Uterus (tissue), 4 donors: Measurements from ENCODE around the gene CNTNAP5. TPM values are rescaled to one million over a fixed set of nuclear protein-coding genes. Genes with fewer than 3 reads are reported as not detected.

Source experiments
- DNase-seq, 2 donors: peaks; one replicate each; pipeline ENCODE4 v3.0.0-alpha.2; 2019 to 2020
- H3K27ac ChIP-seq, 2 donors: fragments of 200-600 bp; sonication (generic); 1 replicate in 1 of 2; 2 replicates in 1 of 2; pipeline ENCODE4 v1.5.1; 2016 to 2018
- H3K27me3 ChIP-seq, 2 donors: fragments of 200-600 bp; sonication (generic); one replicate each; pipeline ENCODE4 v1.5.1; 2018 to 2019; ENCODE audit warnings: control low read depth in 1 of 2
- H3K36me3 ChIP-seq, 2 donors: fragments of 200-600 bp; sonication (generic); one replicate each; pipeline ENCODE4 v1.5.1; 2019; ENCODE audit warnings: control low read depth in 1 of 2
- H3K4me1 ChIP-seq, 2 donors: fragments of 200-600 bp; sonication (generic); one replicate each; pipeline ENCODE4 v1.5.1; 2018 to 2019; ENCODE audit warnings: control low read depth in 1 of 2
- H3K4me3 ChIP-seq, 2 donors: fragments of 200-600 bp; sonication (generic); 1 replicate in 1 of 2; 2 replicates in 1 of 2; pipeline ENCODE4 v1.5.1; 2018 to 2019; ENCODE audit warnings: mild to moderate bottlenecking in 1 of 2
- H3K9me3 ChIP-seq, 2 donors: fragments of 200-600 bp; sonication (generic); one replicate each; pipeline ENCODE4 v1.5.1; 2019; ENCODE audit warnings: control low read depth in 1 of 2
- POLR2A ChIP-seq, 2 donors: fragments of 450-650 bp; IDR thresholded peaks; one replicate each; pipeline ENCODE4 v1.6.1; 2016; ENCODE audit warnings: antibody characterized with exemption in 2 of 2, mild to moderate bottlenecking in 1 of 2, moderate library complexity in 1 of 2
- intact Hi-C: fragments of 100-400 bp; cut with DNase I; formaldehyde crosslinking; loops from one replicate; pipeline ENCODE4 v1.15.1; 2023; ENCODE audit warnings: low total_unique reads
- total RNA-seq, 4 donors: library from RNA; depleted of rRNA in 3 of 4; stranded (reverse); fragments of >200 nt in 3 of 4; gene quantifications; one replicate each; pipeline versions ENCODE4 v1.1.0 to v1.2.4, GENCODE V29; 2014 to 2023
- TF ChIP-seq, protein P1 (sequence below), 4 experiments: fragments of 200-600 bp in 2 of 4; fragments of 450-650 bp in 2 of 4; sonication (generic) in 2 of 4; IDR thresholded peaks; one replicate each; pipeline ENCODE4 v1.5.1; 2016 to 2019; ENCODE audit warnings: antibody characterized with exemption in 4 of 4, mild to moderate bottlenecking in 2 of 4, moderate library complexity in 1 of 4
- donor health status: DM: yes; HTN: yes; CAD: no.

Gene CNTNAP5
- total RNA-seq, 4 donors from 2014 or later: 1.4 TPM; not detected in 3

GRCh38 chr2:124138076-124138475 is 113.0 kb downstream of the CNTNAP5 start:
- DNase-seq: no peak
- Histone ChIP-seq H3K36me3 (no peaks in the 10 kb centered on the region), H3K27ac (no peak overlapping the region), H3K4me1 (no peaks in the 10 kb centered on the region), H3K27me3 (no peaks in the 10 kb centered on the region), H3K9me3 (no peaks in the 10 kb centered on the region), H3K4me3 (no peak overlapping the region)
- TF ChIP-seq, protein P1, sequence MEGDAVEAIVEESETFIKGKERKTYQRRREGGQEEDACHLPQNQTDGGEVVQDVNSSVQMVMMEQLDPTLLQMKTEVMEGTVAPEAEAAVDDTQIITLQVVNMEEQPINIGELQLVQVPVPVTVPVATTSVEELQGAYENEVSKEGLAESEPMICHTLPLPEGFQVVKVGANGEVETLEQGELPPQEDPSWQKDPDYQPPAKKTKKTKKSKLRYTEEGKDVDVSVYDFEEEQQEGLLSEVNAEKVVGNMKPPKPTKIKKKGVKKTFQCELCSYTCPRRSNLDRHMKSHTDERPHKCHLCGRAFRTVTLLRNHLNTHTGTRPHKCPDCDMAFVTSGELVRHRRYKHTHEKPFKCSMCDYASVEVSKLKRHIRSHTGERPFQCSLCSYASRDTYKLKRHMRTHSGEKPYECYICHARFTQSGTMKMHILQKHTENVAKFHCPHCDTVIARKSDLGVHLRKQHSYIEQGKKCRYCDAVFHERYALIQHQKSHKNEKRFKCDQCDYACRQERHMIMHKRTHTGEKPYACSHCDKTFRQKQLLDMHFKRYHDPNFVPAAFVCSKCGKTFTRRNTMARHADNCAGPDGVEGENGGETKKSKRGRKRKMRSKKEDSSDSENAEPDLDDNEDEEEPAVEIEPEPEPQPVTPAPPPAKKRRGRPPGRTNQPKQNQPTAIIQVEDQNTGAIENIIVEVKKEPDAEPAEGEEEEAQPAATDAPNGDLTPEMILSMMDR (IDR thresholded peaks at IDR 0.05): no peak
- TF ChIP-seq POLR2A (IDR thresholded peaks at IDR 0.05): no peak
- intact Hi-C loops: no loop called here

GRCh38 chr2:124145982-124146381 is 120.9 kb downstream of the CNTNAP5 start:
- TF ChIP-seq, protein P1 (IDR thresholded peaks at IDR 0.05): no peak
- TF ChIP-seq POLR2A (IDR thresholded peaks at IDR 0.05): no peak
- intact Hi-C loops: no loop called here
- Histone ChIP-seq H3K4me3 (no peak overlapping the region), H3K4me1 (no peaks in the 10 kb centered on the region), H3K27me3 (no peaks in the 10 kb centered on the region), H3K27ac (no peak overlapping the region), H3K36me3 (no peaks in the 10 kb centered on the region), H3K9me3 (no peaks in the 10 kb centered on the region)
- DNase-seq: no peak

DNA sequence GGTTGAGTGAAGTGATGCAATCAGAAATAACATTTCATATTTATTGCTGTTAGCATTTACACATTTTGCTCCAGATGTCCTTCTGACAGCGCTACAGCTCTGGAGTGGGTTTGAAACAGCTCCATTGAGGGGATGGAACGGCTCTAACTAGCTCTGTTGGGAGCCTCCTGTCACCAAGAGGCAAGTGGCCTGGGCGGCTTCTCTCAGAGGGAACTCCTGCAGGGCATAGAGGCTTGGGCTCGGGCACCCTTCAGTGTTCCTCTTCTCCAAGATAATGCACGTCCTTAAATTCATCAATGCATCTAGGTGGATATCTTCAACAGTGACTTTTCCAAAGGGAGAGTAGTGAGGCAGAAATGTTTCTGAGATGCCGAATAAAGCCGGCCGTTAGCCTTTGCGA is 122.5 kb downstream of the CNTNAP5 start:
- H3K9me3 ChIP-seq: no peaks in the 10 kb centered on the region
- H3K4me3 ChIP-seq: no peak overlapping the region
- no peak for DNase-seq
- intact Hi-C loops: no loop called here
- no peaks in the 10 kb centered on the region for H3K4me1 ChIP-seq
- no peaks in the 10 kb centered on the region for H3K36me3 ChIP-seq
- no peak overlapping the region for H3K27ac ChIP-seq
- H3K27me3 ChIP-seq: no peaks in the 10 kb centered on the region
- TF ChIP-seq POLR2A (IDR thresholded peaks at IDR 0.05): no peak
- TF ChIP-seq, protein P1 (IDR thresholded peaks at IDR 0.05): no peak

DNA sequence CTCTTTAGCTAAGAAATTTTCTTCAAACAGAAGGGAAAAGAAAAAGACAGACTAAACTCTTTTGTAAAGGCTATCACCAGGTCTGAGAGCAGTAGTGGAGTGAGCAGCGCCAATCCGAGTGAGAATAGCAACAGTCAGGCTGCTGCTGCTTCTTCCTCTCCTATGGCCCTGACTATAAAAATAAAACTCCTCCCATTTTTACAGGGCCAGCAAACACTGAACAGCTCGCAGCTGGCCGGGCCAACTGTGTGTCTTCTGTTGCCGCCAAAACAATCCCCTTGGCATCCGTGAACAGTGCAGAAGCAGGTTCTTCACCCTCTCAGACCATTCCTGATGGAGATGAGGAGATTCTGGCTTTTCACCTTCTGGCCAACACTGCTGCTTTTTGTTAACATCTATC is 124.5 kb downstream of the CNTNAP5 start:
- no peak for DNase-seq
- H3K36me3 ChIP-seq: no peaks in the 10 kb centered on the region
- no peaks in the 10 kb centered on the region for H3K9me3 ChIP-seq
- no peak overlapping the region for H3K27ac ChIP-seq
- intact Hi-C loops: no loop called here
- no peak overlapping the region for H3K4me3 ChIP-seq
- no peak for TF ChIP-seq POLR2A (IDR thresholded peaks at IDR 0.05)
- TF ChIP-seq, protein P1 (IDR thresholded peaks at IDR 0.05): no peak
- no peaks in the 10 kb centered on the region for H3K4me1 ChIP-seq
- H3K27me3 ChIP-seq: no peaks in the 10 kb centered on the region

GRCh38 chr2:124151691-124152090 is 126.6 kb downstream of the CNTNAP5 start:
- no peak for DNase-seq
- no peaks in the 10 kb centered on the region for H3K4me1 ChIP-seq
- H3K27me3 ChIP-seq: no peaks in the 10 kb centered on the region
- no peak overlapping the region for H3K4me3 ChIP-seq
- intact Hi-C loops: no loop called here
- no peaks in the 10 kb centered on the region for H3K36me3 ChIP-seq
- H3K27ac ChIP-seq: no peak overlapping the region
- no peak for TF ChIP-seq POLR2A (IDR thresholded peaks at IDR 0.05)
- TF ChIP-seq, protein P1 (IDR thresholded peaks at IDR 0.05): no peak
- no peaks in the 10 kb centered on the region for H3K9me3 ChIP-seq
